Activated T-cell treated with anti-CD3 and anti-CD28 coated beads, Interleukin-2, amount 50 U/mL, for 72 hours (primary cell): Measurements from ENCODE around the gene FAM83B. TPM values are rescaled to one million over a fixed set of nuclear protein-coding genes. Genes with fewer than 3 reads are reported as not detected.
"Not testable (repeated sequence)": the region's sequence is repeated elsewhere in the genome, so short reads cannot be mapped to it uniquely, and the experiment has no call there.

Experiments
- ATAC-seq, 2 donors: fragments of 150-1000 bp; cut with Tn5 transposase; replicated peaks in 1 of 2; 2 replicates each; pipeline ENCODE4 v1.10.0; 2021; ENCODE audit warnings: moderate library complexity in 2 of 2, mild to moderate bottlenecking in 1 of 2
- DNase-seq, 2 donors: peaks; one replicate each; pipeline ENCODE4 v3.0.0; 2021 to 2022; ENCODE audit warnings: mixed read lengths in 1 of 2
- H3K27ac Mint-ChIP-seq: one replicate; pipeline ENCODE4 v1.8.0; 2022; ENCODE audit warnings: mild to moderate bottlenecking, moderate library complexity, mixed read lengths
- H3K27me3 Mint-ChIP-seq: one replicate; pipeline ENCODE4 v1.8.0; 2022; ENCODE audit warnings: low read depth, mixed read lengths
- H3K36me3 Mint-ChIP-seq, 2 donors: one replicate each; pipeline ENCODE4 v1.8.0; 2022; ENCODE audit warnings: mixed read lengths in 2 of 2, mild to moderate bottlenecking in 1 of 2; ENCODE audit not compliant: insufficient read depth in 2 of 2
- H3K4me1 Mint-ChIP-seq: one replicate; pipeline ENCODE4 v1.8.0; 2022; ENCODE audit warnings: low read depth, mixed read lengths
- H3K4me3 Mint-ChIP-seq, 2 donors: one replicate each; pipeline ENCODE4 v1.8.0; 2022; ENCODE audit warnings: mild to moderate bottlenecking in 2 of 2, mixed read lengths in 2 of 2, moderate library complexity in 2 of 2
- H3K9me3 Mint-ChIP-seq, 2 donors: one replicate each; pipeline ENCODE4 v1.8.0; 2022; ENCODE audit warnings: mixed read lengths in 2 of 2
- total RNA-seq, 2 donors: library from RNA; stranded (reverse); gene quantifications; one replicate each; pipeline ENCODE4 v1.2.3, GENCODE V29; 2022

The FAM83B gene
- total RNA-seq, 2 donors from 2014 or later: not detected

DNA sequence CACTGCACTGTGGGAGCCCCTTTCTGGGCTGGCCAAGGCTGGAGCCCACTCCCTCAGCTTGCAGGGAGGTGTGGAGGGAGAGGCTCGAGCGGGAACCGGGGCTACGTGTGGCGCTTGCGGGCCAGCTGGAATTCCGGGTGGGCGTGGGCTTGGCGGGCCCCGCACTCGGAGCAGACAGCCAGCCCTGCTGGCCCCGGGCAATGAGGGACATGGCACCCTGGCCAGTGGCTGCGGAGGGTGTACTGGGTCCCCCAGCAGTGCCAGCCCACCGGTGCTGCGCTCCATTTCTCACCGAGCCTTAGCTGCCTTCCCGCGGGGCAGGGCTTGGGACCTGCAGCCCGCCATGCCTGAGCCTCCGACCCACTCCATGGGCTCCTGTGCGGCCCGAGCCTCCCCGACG lies 132.6 kb downstream of the FAM83B start:
- not testable (repeated sequence) for H3K27me3 Mint-ChIP-seq, H3K9me3 Mint-ChIP-seq, ATAC-seq, DNase-seq, H3K36me3 Mint-ChIP-seq, H3K27ac Mint-ChIP-seq, H3K4me1 Mint-ChIP-seq, H3K4me3 Mint-ChIP-seq

- H3K4me3 Mint-ChIP-seq: no peak overlapping the region
- H3K9me3 Mint-ChIP-seq: peaks cover 5 to 7% of the 10 kb centered on the region in 2 donors
- no peaks in the 10 kb centered on the region for H3K27me3 Mint-ChIP-seq
- H3K27ac Mint-ChIP-seq: no peak overlapping the region
- H3K4me1 Mint-ChIP-seq: no peaks in the 10 kb centered on the region
- DNase-seq (no peak), ATAC-seq (no peak)
- peaks cover 0 to 2% of the 10 kb centered on the region in 2 donors for H3K36me3 Mint-ChIP-seq
These were observed 134.1 kb downstream of the FAM83B start for GRCh38 chr6:54980511-54981275.

GRCh38 chr6:54981276-54981609 lies 134.7 kb downstream of the FAM83B start:
- H3K36me3 Mint-ChIP-seq: peaks cover 0 to 2% of the 10 kb centered on the region in 2 donors
- DNase-seq: no peak
- H3K9me3 Mint-ChIP-seq: peaks cover 5 to 7% of the 10 kb centered on the region in 2 donors
- H3K4me3 Mint-ChIP-seq: no peak overlapping the region
- H3K4me1 Mint-ChIP-seq: no peaks in the 10 kb centered on the region
- no peak for ATAC-seq
- no peaks in the 10 kb centered on the region for H3K27me3 Mint-ChIP-seq
- H3K27ac Mint-ChIP-seq: no peak overlapping the region

DNA sequence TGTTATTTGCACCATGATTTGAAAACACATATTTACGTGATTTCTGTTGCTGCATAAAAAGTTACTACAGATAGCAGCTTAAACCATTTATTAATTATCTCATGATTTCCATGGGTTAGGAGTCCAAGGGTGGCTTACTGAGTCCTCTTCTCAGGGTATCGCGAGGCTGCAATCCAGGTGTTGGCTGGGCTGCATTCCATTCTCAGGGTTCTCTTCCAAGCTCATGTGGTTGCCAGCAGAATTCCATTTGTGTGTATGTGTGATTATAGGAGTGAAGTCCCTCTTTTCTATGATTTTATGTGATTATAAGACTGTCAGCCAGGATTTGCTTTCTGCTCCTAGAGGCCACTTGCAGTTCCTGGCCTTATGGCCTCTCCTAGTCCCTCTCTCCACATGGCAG lies 135.1 kb downstream of the FAM83B start:
- no peak for ATAC-seq
- DNase-seq: no peak
- Mint-ChIP-seq H3K36me3 (peaks cover 0 to 2% of the 10 kb centered on the region in 2 donors), H3K27me3 (no peaks in the 10 kb centered on the region), H3K9me3 (peaks cover 9% of the 10 kb centered on the region in 2 donors), H3K4me3 (no peak overlapping the region), H3K27ac (no peak overlapping the region), H3K4me1 (no peaks in the 10 kb centered on the region)

- peaks cover 9 to 16% of the 10 kb centered on the region in 2 donors for H3K9me3 Mint-ChIP-seq
- H3K4me1 Mint-ChIP-seq: no peaks in the 10 kb centered on the region
- ATAC-seq (no peak), DNase-seq (no peak)
- H3K27ac Mint-ChIP-seq: no peak overlapping the region
- H3K27me3 Mint-ChIP-seq: no peaks in the 10 kb centered on the region
- H3K36me3 Mint-ChIP-seq: no peaks in the 10 kb centered on the region
- no peak overlapping the region for H3K4me3 Mint-ChIP-seq
These were observed 141.2 kb downstream of the FAM83B start for GRCh38 chr6:54987633-54988290.

DNA sequence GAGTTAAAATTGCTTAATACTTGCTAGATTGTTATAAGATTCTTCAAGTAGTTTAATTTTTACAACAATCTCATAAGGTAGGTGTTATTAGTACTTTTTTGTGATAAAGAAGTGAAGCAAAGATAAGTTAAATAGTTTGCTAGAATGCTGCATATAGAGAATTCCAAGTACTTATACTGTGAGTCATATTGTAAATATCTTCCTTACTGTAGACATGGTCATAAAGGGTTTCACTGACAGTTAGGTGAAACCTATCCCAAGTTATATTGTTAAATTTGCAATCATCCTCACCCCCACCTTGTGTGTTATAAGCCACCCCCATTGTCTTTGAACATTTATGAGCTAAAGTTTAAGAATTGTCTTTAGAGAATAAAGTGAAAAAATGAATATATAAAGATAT lies 142.0 kb downstream of the FAM83B start:
- no peak overlapping the region for H3K27ac Mint-ChIP-seq
- H3K27me3 Mint-ChIP-seq: no peaks in the 10 kb centered on the region
- DNase-seq (no peak), ATAC-seq (no peak)
- H3K9me3 Mint-ChIP-seq: peaks cover 9 to 20% of the 10 kb centered on the region in 2 donors
- no peak overlapping the region for H3K4me3 Mint-ChIP-seq
- no peaks in the 10 kb centered on the region for H3K4me1 Mint-ChIP-seq
- H3K36me3 Mint-ChIP-seq: peaks cover 0 to 2% of the 10 kb centered on the region in 2 donors

- H3K9me3 Mint-ChIP-seq: peaks cover 8 to 21% of the 10 kb centered on the region in 2 donors
- H3K27me3 Mint-ChIP-seq: no peaks in the 10 kb centered on the region
- peaks cover 0 to 2% of the 10 kb centered on the region in 2 donors for H3K36me3 Mint-ChIP-seq
- H3K27ac Mint-ChIP-seq: no peak overlapping the region
- H3K4me3 Mint-ChIP-seq: no peak overlapping the region
- no peak for ATAC-seq
- DNase-seq: no peak
- H3K4me1 Mint-ChIP-seq: no peaks in the 10 kb centered on the region
These were observed 143.4 kb downstream of the FAM83B start for GRCh38 chr6:54990001-54990400.
